ENCODE measurements around the gene KRTAP1-1.
"Not testable (repeated sequence)": the region's sequence is repeated elsewhere in the genome, so short reads cannot be mapped to it uniquely, and the experiment has no call there.

The KRTAP1-1 gene

GRCh38 chr17:41040783-41041571 lies at the start of gene KRTAP1-1:
KRTAP1-1 (minus strand) TSS chr17:41041450; CDS start chr17:41041397, 53 bp downstream.
- not testable (repeated sequence) for DNase-seq

GRCh38 chr17:41088760-41089352 lies 47.6 kb upstream of the KRTAP1-1 start:
- DNase-seq, result not testable (repeated sequence)

GRCh38 chr17:41084100-41084856 lies 43.0 kb upstream of the KRTAP1-1 start, which contains the start of gene KRTAP4-7:
KRTAP4-7 (plus strand) TSS chr17:41084150; CDS start chr17:41084207, 57 bp downstream.
- not testable (repeated sequence) for DNase-seq

- DNase-seq, result not testable (repeated sequence)
Observed at GRCh38 chr17:41083427-41083826, 42.2 kb upstream of the KRTAP1-1 start.

- DNase-seq, result no peak
Observed at GRCh38 chr17:41082626-41083025, 41.4 kb upstream of the KRTAP1-1 start.

- DNase-seq, result no peak
Observed at GRCh38 chr17:41076788-41077187, 35.5 kb upstream of the KRTAP1-1 start.

GRCh38 chr17:41073676-41074075 lies 32.4 kb upstream of the KRTAP1-1 start:
- DNase-seq, result no peak

- no peak for DNase-seq
Observed at GRCh38 chr17:41071606-41072360, 30.5 kb upstream of the KRTAP1-1 start.

GRCh38 chr17:41069031-41069430 lies 27.8 kb upstream of the KRTAP1-1 start:
- no peak for DNase-seq

GRCh38 chr17:41067281-41067680 lies 26.0 kb upstream of the KRTAP1-1 start:
- no peak for DNase-seq

- no peak for DNase-seq
Observed at GRCh38 chr17:41065829-41066624, 24.8 kb upstream of the KRTAP1-1 start, which contains the start of gene KRTAP2-4. KRTAP2-4 (minus strand) TSS chr17:41065879; CDS start chr17:41065845, 34 bp downstream.

- DNase-seq, result not testable (repeated sequence)
Observed at GRCh38 chr17:41065016-41065689, 23.9 kb upstream of the KRTAP1-1 start.

GRCh38 chr17:41064301-41064700 lies 23.1 kb upstream of the KRTAP1-1 start:
- no peak for DNase-seq

GRCh38 chr17:41063449-41063848 lies 22.2 kb upstream of the KRTAP1-1 start:
- DNase-seq, result no peak

GRCh38 chr17:41061964-41062363 lies 20.7 kb upstream of the KRTAP1-1 start:
- no peak for DNase-seq

- no peak for DNase-seq
Observed at GRCh38 chr17:41060052-41060604, 18.9 kb upstream of the KRTAP1-1 start, which contains the start of gene KRTAP2-3. KRTAP2-3 (minus strand) TSS chr17:41060114; CDS start chr17:41060050, 64 bp downstream.

GRCh38 chr17:41059276-41060051 lies 18.2 kb upstream of the KRTAP1-1 start:
- DNase-seq, result not testable (repeated sequence)

GRCh38 chr17:41058741-41059140 lies 17.5 kb upstream of the KRTAP1-1 start:
- no peak for DNase-seq

GRCh38 chr17:41057547-41057946 lies 16.3 kb upstream of the KRTAP1-1 start:
- DNase-seq, result no peak

- DNase-seq, result not testable (repeated sequence)
Observed at GRCh38 chr17:41055130-41055529, 13.9 kb upstream of the KRTAP1-1 start, which contains the start of gene KRTAP2-2. KRTAP2-2 (minus strand) TSS chr17:41055230; CDS start chr17:41055211, 19 bp downstream.
